Vagina (tissue), 2 donors: ENCODE measurements around the gene OR51S1.

Source experiments
- POLR2A ChIP-seq, 2 donors: fragments of 450-650 bp; IDR thresholded peaks; one replicate each; pipeline ENCODE4 v1.6.1; 2017; ENCODE audit warnings: antibody characterized with exemption in 2 of 2, mild to moderate bottlenecking in 2 of 2, moderate library complexity in 2 of 2
- POLR2AphosphoS5 ChIP-seq, 2 donors: sonication (generic); formaldehyde crosslinking; IDR thresholded peaks; one replicate each; pipeline ENCODE4 v1.9.0; 2017; ENCODE audit warnings: antibody characterized with exemption in 2 of 2, mild to moderate bottlenecking in 2 of 2, low read depth in 1 of 2; ENCODE audit not compliant: insufficient read depth in 1 of 2
- TF ChIP-seq, protein P1 (sequence below), 3 experiments: fragments of 450-650 bp in 2 of 3; fragments of 200-600 bp in 1 of 3; sonication (generic) in 1 of 3; IDR thresholded peaks; one replicate each; pipeline ENCODE4 v1.5.1; 2017 to 2019; ENCODE audit warnings: antibody characterized with exemption in 3 of 3, mild to moderate bottlenecking in 2 of 3, moderate library complexity in 2 of 3

DNA sequence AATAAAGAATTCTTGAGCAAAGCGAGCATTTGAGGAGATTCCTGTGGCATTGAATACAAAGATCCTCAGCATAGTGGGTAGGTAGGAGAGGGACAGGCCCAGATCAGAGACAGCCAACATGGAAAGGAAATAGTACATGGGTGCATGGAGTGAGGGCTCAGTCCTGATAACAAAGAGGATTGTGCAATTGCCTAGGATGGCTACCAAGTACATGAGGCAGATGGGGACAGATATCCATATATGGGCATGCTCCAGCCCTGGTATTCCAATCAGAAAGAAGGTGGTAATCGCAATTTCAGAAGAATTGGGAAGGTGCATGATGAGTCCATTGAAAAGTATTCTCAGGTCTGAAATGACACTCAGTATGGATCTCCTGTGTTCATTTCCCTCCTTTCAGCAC lies 41.3 kb upstream of the OR51S1 start:
- TF ChIP-seq, protein P1, sequence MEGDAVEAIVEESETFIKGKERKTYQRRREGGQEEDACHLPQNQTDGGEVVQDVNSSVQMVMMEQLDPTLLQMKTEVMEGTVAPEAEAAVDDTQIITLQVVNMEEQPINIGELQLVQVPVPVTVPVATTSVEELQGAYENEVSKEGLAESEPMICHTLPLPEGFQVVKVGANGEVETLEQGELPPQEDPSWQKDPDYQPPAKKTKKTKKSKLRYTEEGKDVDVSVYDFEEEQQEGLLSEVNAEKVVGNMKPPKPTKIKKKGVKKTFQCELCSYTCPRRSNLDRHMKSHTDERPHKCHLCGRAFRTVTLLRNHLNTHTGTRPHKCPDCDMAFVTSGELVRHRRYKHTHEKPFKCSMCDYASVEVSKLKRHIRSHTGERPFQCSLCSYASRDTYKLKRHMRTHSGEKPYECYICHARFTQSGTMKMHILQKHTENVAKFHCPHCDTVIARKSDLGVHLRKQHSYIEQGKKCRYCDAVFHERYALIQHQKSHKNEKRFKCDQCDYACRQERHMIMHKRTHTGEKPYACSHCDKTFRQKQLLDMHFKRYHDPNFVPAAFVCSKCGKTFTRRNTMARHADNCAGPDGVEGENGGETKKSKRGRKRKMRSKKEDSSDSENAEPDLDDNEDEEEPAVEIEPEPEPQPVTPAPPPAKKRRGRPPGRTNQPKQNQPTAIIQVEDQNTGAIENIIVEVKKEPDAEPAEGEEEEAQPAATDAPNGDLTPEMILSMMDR (IDR thresholded peaks at IDR 0.05): no peak
- TF ChIP-seq POLR2A (IDR thresholded peaks at IDR 0.05) (no peak), POLR2AphosphoS5 (IDR thresholded peaks at IDR 0.05; ENCODE audit: insufficient read depth in 1 of 2, low read depth in 1 of 2) (no peak)
